ENCODE data around the gene TLE1. TPM values are rescaled to one million over a fixed set of nuclear protein-coding genes. Genes with fewer than 3 reads are reported as not detected.

Gene TLE1
- total RNA-seq, 1 experiment from 2014 or later = 46.2 TPM

DNA sequence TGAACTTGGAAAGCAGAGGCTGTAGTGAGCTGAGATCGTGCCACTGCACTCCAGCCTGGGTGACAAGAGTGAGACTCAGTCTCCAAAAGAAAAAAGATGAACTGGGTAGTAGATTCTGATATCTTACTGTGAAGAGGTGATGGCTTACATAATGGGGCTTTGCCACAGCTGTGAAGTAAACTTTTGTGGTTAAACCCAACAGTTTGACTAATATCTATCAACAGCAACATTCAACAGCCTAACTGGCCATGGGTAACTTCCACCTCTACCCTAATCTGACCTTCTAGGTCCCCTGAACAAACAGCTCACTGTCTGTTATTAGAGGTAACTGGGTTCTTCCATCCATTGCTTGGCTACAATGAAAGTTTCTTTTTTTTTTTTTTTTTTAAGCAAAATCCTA, 52.1 kb downstream of the TLE1 start:
- H3K4me1 Mint-ChIP-seq (ENCODE audit: low read depth, unreplicated experiment) = no peaks in the 10 kb centered on the region
- no peak for TF ChIP-seq CTCF (IDR thresholded peaks at IDR 0.05; ENCODE audit: unreplicated experiment)
- no peaks in the 10 kb centered on the region for H3K27me3 Mint-ChIP-seq (ENCODE audit: unreplicated experiment)
- intact Hi-C loops (cut with micrococcal nuclease; ENCODE audit: unreplicated experiment) = no loop called here
- CTCF ChIA-PET = no interaction called here
- no peak overlapping the region for H3K4me3 Mint-ChIP-seq (ENCODE audit: low read depth, unreplicated experiment)
- H3K27ac Mint-ChIP-seq (ENCODE audit: unreplicated experiment) = no peak overlapping the region
- no TSS peak for BruUV-seq (replicated peaks)
- H3K36me3 Mint-ChIP-seq (ENCODE audit: insufficient read depth, unreplicated experiment) = peaks cover 7% of the 10 kb centered on the region
- no peaks in the 10 kb centered on the region for H3K9me3 Mint-ChIP-seq (ENCODE audit: low read depth, unreplicated experiment)
- no peak for DNase-seq

- H3K4me3 Mint-ChIP-seq (ENCODE audit: low read depth, unreplicated experiment) = no peak overlapping the region
- H3K27ac Mint-ChIP-seq (ENCODE audit: unreplicated experiment) = no peak overlapping the region
- H3K9me3 Mint-ChIP-seq (ENCODE audit: low read depth, unreplicated experiment) = no peaks in the 10 kb centered on the region
- no peak for DNase-seq
- H3K27me3 Mint-ChIP-seq (ENCODE audit: unreplicated experiment) = no peaks in the 10 kb centered on the region
- no peak for TF ChIP-seq CTCF (IDR thresholded peaks at IDR 0.05; ENCODE audit: unreplicated experiment)
- no TSS peak for BruUV-seq (replicated peaks)
- CTCF ChIA-PET = no interaction called here
- peaks cover 16% of the 10 kb centered on the region for H3K36me3 Mint-ChIP-seq (ENCODE audit: insufficient read depth, unreplicated experiment)
- intact Hi-C loops (cut with micrococcal nuclease; ENCODE audit: unreplicated experiment) = no loop called here
- H3K4me1 Mint-ChIP-seq (ENCODE audit: low read depth, unreplicated experiment) = no peaks in the 10 kb centered on the region
Observed at GRCh38 chr9:81636255-81636599, 53.1 kb downstream of the TLE1 start.

- Mint-ChIP-seq H3K36me3 (ENCODE audit: insufficient read depth, unreplicated experiment) (peaks cover 16% of the 10 kb centered on the region), H3K9me3 (ENCODE audit: low read depth, unreplicated experiment) (no peaks in the 10 kb centered on the region), H3K27ac (ENCODE audit: unreplicated experiment) (no peak overlapping the region), H3K4me1 (ENCODE audit: low read depth, unreplicated experiment) (no peaks in the 10 kb centered on the region), H3K4me3 (ENCODE audit: low read depth, unreplicated experiment) (no peak overlapping the region), H3K27me3 (ENCODE audit: unreplicated experiment) (no peaks in the 10 kb centered on the region)
- TF ChIP-seq CTCF (IDR thresholded peaks at IDR 0.05; ENCODE audit: unreplicated experiment) = no peak
- intact Hi-C loops (cut with micrococcal nuclease; ENCODE audit: unreplicated experiment) = no loop called here
- no TSS peak for BruUV-seq (replicated peaks)
- DNase-seq = no peak
- CTCF ChIA-PET = no interaction called here
Observed at GRCh38 chr9:81635521-81636254, 53.7 kb downstream of the TLE1 start.

DNA sequence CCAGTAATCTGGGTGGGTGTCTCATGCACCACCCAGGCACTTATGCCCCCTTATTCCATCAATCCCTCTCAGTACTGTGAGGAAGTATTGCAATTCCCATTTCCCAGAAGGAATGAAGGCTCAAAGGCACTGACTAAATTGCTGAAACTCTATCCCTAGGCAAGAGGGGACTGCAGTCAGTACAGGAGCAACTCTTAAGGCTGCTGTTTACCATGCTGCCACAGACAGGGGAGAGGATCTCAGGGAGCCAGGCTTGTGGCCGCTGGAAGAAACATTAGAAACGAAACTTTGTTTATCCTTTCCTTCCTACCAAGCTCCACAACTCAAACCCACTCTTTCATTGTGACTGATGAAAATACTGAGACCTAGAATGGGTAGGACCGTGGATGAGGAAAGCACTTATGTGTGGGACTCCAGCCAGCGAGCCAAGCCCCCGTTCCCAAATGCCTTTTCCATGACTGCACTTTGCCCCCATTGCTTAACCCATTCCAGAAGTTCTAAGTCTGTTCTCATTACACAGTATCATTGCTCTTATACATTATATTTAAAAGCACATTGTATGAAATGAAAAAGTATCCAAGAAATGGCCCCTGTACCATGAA, 54.3 kb downstream of the TLE1 start:
- no peaks in the 10 kb centered on the region for H3K9me3 Mint-ChIP-seq (ENCODE audit: low read depth, unreplicated experiment)
- H3K36me3 Mint-ChIP-seq (ENCODE audit: insufficient read depth, unreplicated experiment) = peaks cover 16% of the 10 kb centered on the region
- intact Hi-C loops (cut with micrococcal nuclease; ENCODE audit: unreplicated experiment) = no loop called here
- no peak overlapping the region for H3K4me3 Mint-ChIP-seq (ENCODE audit: low read depth, unreplicated experiment)
- no TSS peak for BruUV-seq (replicated peaks)
- CTCF ChIA-PET = no interaction called here
- no peaks in the 10 kb centered on the region for H3K27me3 Mint-ChIP-seq (ENCODE audit: unreplicated experiment)
- DNase-seq = no peak
- TF ChIP-seq CTCF (IDR thresholded peaks at IDR 0.05; ENCODE audit: unreplicated experiment) = no peak
- no peaks in the 10 kb centered on the region for H3K4me1 Mint-ChIP-seq (ENCODE audit: low read depth, unreplicated experiment)
- no peak overlapping the region for H3K27ac Mint-ChIP-seq (ENCODE audit: unreplicated experiment)

Data from Calu3 (cell line).